Measurements from ENCODE around the gene PML. TPM values are rescaled to one million over a fixed set of nuclear protein-coding genes. Genes with fewer than 3 reads are reported as not detected.

The PML gene
- total and polyA plus RNA-seq, 9 of the 15 experiments (the other 6 are each of a cell fraction or from before 2014, with no cell fraction given) = 5.0 to 50.7 (median 10.1) TPM

- TF ChIP-seq TCF3 (CRISPR knock-in tag; IDR thresholded peaks at IDR 0.05) (no peak), ZNF57 (CRISPR knock-in tag; IDR thresholded peaks at IDR 0.05) (no peak), PBX2 (CRISPR knock-in tag; IDR thresholded peaks at IDR 0.05; ENCODE audit: low read depth) (no peak), PBX2 (tag; conservative IDR thresholded peaks at IDR 0.05; ENCODE audit: low read depth) (no peak), ETV1 (tag; conservative IDR thresholded peaks at IDR 0.05; ENCODE audit: low read depth) (no peak)
Measured at GRCh38 chr15:74007820-74008371, 13.4 kb downstream of the PML start (continued).

DNA sequence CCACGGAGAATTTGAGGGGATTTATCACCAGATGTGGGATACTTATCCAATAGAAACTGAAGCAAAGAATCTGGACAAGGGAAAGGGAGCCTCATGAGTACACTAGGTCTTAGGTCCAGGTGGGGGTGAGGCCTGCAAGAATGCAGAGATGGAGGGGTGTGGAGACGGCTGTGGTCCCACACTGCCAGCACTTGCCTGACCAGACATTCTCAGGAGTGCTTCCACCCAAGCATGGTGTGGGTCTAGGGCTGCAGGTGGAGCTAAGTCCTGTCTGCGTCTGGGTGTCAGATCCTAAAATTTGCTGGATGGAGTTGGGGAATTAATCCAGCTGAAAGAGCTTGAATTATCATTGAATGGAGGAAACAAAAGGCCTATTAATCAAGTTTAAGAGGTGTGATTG, 14.4 kb downstream of the PML start:
- H3K4me1 ChIP-seq (replicated peaks in 1 of 2; ENCODE audit: control insufficient read depth in 2 of 2, insufficient read depth in 2 of 2, low read length in 2 of 2) = no peaks in the 10 kb centered on the region
- peaks cover 61% of the 10 kb centered on the region for H3K79me2 ChIP-seq (ENCODE audit: control insufficient read depth, insufficient read depth, low read length)
- H2AFZ ChIP-seq (ENCODE audit: low read depth, low read length) = no peak overlapping the region
- H4K20me1 ChIP-seq (replicated peaks; ENCODE audit: control insufficient read depth, insufficient read depth, low read length) = peaks cover 12% of the 10 kb centered on the region
- no peak overlapping the region for H3K9ac ChIP-seq (ENCODE audit: insufficient read depth in 1 of 2, low read depth in 2 of 2, low read length in 2 of 2)
- no peak for FAIRE-seq
- no peak overlapping the region for H3K4me3 ChIP-seq
- DNase-seq (ENCODE audit: extremely low read depth in 1 of 4, low spot score in 3 of 4) = no peak
- in situ Hi-C loops (cut with MboI) (no loop called here), intact Hi-C loops (cut with micrococcal nuclease) (no loop called here)
- no peaks in the 10 kb centered on the region for H3K9me3 ChIP-seq (replicated peaks; ENCODE audit: control insufficient read depth, insufficient read depth, low read depth, low read length)
- peaks cover 66% of the 10 kb centered on the region for H3K36me3 ChIP-seq (ENCODE audit: control insufficient read depth, insufficient read depth, low read length)
- BruUV-seq (replicated peaks) = no TSS peak
- ChIA-PET CTCF (ENCODE audit: low intra/inter-chr PET ratio) (no interaction called here), POLR2A (interaction anchor here (1.3 kb wide), 1 partner anchor 13 kb away, joined by 3 read pairs; no protein-coding TSS in a partner anchor)
- H3K4me2 ChIP-seq (ENCODE audit: insufficient read depth, low read length) = no peak overlapping the region
- no peak overlapping the region for H3K27ac ChIP-seq (ENCODE audit: extremely low read depth, low read depth, low read length)
- ATAC-seq = no peak
- 85% methylated on average over 3 of the region's 3 CpGs for WGBS (ENCODE audit: insufficient coverage, low coverage, missing lambda C conversion rate)
- H3K27me3 ChIP-seq (ENCODE audit: control insufficient read depth in 2 of 2, insufficient read depth in 2 of 2, low read length in 2 of 2) = no peaks in the 10 kb centered on the region
- no peaks in the 10 kb centered on the region for H3K9me1 ChIP-seq (ENCODE audit: control insufficient read depth, insufficient read depth, low read length)
- TF ChIP-seq, protein P1, sequence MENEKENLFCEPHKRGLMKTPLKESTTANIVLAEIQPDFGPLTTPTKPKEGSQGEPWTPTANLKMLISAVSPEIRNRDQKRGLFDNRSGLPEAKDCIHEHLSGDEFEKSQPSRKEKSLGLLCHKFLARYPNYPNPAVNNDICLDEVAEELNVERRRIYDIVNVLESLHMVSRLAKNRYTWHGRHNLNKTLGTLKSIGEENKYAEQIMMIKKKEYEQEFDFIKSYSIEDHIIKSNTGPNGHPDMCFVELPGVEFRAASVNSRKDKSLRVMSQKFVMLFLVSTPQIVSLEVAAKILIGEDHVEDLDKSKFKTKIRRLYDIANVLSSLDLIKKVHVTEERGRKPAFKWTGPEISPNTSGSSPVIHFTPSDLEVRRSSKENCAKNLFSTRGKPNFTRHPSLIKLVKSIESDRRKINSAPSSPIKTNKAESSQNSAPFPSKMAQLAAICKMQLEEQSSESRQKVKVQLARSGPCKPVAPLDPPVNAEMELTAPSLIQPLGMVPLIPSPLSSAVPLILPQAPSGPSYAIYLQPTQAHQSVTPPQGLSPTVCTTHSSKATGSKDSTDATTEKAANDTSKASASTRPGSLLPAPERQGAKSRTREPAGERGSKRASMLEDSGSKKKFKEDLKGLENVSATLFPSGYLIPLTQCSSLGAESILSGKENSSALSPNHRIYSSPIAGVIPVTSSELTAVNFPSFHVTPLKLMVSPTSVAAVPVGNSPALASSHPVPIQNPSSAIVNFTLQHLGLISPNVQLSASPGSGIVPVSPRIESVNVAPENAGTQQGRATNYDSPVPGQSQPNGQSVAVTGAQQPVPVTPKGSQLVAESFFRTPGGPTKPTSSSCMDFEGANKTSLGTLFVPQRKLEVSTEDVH (IDR thresholded peaks at IDR 0.05; ENCODE audit: low read depth, partially characterized antibody) = no peak
- no peak for TF ChIP-seq KAT7 (CRISPR knock-in tag; IDR thresholded peaks at IDR 0.05; ENCODE audit: borderline replicate concordance)
- no peak for TF ChIP-seq GABPA (tag; conservative IDR thresholded peaks at IDR 0.05; ENCODE audit: low read depth)
- TF ChIP-seq MTA1 (IDR thresholded peaks at IDR 0.05; ENCODE audit: borderline replicate concordance) = no peak
- no peak for TF ChIP-seq HNRNPUL1 (IDR thresholded peaks at IDR 0.05; ENCODE audit: low read length)
- no peak for TF ChIP-seq NR0B1 (IDR thresholded peaks at IDR 0.05; ENCODE audit: partially characterized antibody)
- no peak for TF ChIP-seq ZNF174 (CRISPR knock-in tag; IDR thresholded peaks at IDR 0.05)
- no peak for TF ChIP-seq ZNF24 (IDR thresholded peaks at IDR 0.05)
- no peak for TF ChIP-seq ATF7 (IDR thresholded peaks at IDR 0.05)
- no peak for TF ChIP-seq FUS (optimal IDR thresholded peaks at IDR 0.05; ENCODE audit: low read depth, low read length)

Data from K562 (cell line).